Measurements from ENCODE around the gene PTCD1.

PTCD1 gene

DNA sequence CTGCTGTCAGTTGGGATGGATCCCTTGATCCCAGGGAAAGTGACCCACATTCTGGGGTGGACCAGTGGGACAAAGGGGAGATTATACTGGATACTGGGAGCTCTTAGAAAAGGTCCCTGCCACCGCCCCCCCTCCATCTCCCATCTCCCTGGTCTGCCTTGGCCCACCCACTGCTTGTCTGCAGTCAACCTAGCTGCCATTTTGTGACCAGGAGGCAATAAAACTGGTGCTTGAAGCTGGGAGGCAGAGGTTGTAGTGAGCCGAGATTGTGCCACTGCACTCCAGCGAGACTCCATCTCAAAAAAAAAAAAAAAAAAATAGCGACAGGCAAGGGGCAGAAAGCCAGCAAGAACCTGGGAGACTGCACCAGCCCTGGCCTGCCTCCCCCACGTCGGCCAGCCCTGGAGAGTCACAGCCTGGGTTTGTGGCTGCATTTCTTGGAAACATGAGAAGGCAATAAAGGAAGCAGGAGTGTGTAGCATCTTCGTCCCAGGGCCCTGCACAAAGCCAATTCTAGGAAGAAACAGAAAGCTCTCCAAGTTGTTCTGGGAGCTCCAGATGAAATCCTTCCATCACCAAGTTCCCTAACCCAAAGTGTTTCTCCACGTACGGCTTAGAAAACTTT, 68.7 kb downstream of the PTCD1 start:
- no peak for DNase-seq (ENCODE audit: low read depth in 2 of 2)

DNA sequence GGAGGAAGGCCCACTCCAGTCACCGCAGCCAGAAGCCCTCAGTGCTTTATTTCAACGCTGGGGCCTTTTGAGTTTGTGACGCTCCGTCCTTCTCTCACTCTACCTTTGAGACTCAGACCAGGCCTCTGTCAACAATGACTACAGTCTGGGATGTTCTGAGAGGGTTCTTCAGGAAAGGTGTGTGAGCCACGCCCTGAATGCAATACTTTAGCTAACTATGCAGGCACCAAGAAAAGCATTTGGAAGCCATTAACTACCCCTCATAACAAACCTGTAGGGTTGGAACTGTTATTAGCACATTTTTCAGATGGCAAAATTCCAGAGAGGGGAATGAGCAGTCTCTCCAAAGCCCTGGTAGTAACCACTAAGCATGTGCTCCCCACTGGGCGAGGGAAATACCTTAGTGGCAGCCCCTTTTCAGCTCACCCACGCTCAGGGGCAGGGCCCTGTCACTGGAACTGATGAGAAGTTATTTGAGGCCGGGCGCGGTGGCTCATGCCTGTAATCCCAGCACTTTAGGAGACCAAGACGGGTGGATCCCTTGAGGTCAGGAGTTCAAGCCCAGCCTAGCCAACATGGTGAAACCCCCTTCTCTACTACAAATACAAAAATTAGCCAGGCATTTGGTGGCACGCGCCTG, 69.7 kb downstream of the PTCD1 start:
- no peak for DNase-seq (ENCODE audit: low read depth in 2 of 2)
